Amniotic stem cell (primary cell): ENCODE measurements around the gene MKNK1.

Source experiments
- DNase-seq: peaks from one replicate; lab custom pipeline; 2025; lab: John Stamatoyannopoulos, UW

MKNK1 gene

DNA sequence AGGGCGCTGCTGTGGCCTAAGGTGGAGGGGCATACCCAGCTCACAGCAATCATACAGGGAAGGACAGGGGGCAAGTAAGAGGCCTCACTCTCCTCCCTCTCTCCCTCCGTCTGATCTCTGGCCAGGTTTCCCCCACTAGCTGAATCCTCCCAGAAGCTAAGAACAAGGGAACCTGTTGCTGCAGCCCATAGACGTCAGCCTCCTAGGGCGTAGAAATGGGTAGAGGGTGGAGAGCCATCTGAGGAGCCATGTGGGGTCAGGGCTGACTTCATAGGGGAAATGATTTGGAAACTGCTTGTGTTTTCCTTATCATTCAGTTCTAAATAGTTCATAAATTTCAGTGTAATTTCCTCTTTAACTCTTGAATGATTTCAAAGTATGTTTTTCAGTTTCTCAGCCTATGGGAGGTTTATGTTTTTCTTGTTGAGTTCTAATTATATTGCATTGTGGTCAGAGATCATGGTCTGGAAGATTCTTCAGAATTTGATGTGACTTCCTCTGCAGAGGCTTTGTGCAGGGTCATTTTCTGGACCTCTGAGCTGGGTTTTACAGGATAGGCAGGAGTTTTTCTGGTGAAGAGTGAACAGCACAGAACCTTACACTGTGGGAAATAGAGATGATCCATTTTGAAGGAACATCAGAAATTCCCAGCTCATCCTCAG lies 14.8 kb upstream of the MKNK1 start:
- no peak for DNase-seq

GRCh38 chr1:46617833-46618232 lies 13.8 kb upstream of the MKNK1 start:
- DNase-seq: no peak

DNA sequence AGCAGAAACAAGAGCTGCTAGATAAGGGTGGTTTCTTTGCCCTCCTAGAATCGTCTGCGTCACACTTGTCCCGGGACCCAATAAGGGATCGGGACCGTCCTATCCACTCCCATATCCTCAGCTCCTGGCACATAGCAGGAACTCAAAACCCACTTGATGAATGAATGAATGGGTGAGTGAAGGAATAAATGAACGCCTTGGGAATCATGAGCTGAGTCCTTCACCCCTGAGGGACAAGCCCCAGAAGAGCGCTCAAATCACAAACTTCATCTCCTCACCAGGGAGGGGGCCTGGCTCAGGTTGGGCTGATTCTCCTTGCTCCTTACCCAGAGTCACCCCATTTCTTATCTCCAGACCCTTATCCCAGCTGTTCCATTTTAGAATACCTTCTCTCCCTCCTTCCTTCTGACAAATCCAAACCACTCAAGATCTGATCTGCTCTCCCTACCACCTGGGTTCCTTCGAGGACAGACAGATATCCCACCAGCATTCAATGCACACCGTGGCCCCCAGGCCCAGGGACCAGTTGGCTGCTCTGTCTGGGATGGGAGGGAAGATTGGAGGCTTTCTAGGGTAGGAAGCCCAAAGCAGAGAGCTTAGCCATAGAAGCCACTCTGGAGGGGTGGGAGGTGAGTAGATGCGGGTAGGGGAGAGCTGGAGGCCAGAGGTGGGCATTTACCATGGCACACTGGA lies 13.2 kb upstream of the MKNK1 start:
- DNase-seq: no peak

GRCh38 chr1:46616277-46617107 lies 12.4 kb upstream of the MKNK1 start, which contains the start of gene MOB3C:
Gene MOB3C, minus strand, starts transcription at chr1:46616811. Its CDS starts 3,490 bp downstream, at chr1:46613321.
- DNase-seq: peak; percentile 54

GRCh38 chr1:46615735-46616134 lies 11.7 kb upstream of the MKNK1 start:
- no peak for DNase-seq

DNA sequence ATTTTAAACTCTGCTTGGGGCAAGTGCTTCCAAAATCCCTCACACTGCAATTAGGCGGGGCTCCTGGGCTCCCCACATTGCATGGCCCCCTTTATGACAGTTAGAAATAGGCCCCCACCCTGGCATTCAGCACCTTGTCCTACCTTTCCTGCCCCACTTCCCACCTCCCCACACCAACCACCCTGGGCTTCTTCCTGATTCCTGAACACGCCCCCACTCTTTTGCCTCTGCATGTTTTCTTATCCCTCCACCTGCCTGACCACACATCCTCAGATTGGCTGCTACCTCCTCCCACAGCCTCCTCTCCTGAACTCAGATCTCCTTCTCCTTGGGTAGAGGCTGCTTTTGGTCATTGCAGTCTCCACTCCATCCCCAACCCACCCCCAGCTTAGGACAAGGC lies 11.0 kb upstream of the MKNK1 start:
- DNase-seq: no peak

DNA sequence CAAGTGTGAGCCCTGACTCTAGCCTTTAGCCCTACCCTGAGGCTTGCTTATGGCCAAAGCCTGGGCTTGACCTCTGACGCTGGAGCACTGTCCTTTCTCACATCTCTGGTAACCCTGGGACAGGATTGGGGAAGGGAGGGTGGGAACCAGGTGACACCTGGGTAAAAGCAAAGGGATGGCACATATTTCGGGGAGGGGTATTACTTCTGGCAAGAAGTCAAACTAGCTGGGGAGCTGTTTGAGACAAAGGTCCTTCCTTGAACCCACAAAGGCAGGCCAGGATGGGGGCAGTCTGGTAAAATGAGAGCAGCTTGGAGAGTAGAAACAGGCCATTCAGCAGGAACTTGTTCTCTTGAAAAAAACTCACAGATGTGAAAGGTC lies 10.5 kb upstream of the MKNK1 start:
- DNase-seq: no peak

- DNase-seq: peak; percentile 10
Measured at GRCh38 chr1:46613661-46614603, 9.9 kb upstream of the MKNK1 start.

- no peak for DNase-seq
Measured at GRCh38 chr1:46612937-46613660, 9.0 kb upstream of the MKNK1 start.

DNA sequence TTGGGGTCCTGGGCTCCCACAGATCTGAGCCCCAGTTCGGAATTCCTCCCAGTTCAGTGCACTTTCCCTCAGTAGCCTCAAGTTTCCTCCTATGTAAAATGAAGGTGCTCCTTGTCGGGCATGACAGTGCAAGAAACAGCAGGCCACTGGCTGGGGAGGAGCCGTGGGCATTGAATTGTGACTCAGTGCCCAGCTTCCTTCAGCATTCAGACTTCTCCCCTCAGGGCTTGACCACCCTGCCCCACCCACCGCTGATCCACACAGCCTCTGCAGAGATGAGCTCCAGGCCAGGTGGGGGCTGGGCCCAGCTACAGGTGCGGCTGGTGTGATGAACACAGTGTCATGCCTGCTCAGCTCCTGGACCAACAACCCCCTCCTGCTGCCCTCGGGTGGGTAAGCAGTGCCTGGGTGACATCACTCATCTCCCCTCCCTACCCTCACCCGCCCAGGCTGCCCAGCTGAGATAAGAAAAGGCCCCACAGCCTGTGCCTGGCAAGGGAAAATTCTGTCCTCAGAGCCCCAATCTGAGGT lies 7.7 kb upstream of the MKNK1 start:
- DNase-seq: peak; percentile 14

GRCh38 chr1:46607345-46608130 lies 3.5 kb upstream of the MKNK1 start:
- no peak for DNase-seq

GRCh38 chr1:46606255-46606965 lies 2.3 kb upstream of the MKNK1 start:
- no peak for DNase-seq

DNA sequence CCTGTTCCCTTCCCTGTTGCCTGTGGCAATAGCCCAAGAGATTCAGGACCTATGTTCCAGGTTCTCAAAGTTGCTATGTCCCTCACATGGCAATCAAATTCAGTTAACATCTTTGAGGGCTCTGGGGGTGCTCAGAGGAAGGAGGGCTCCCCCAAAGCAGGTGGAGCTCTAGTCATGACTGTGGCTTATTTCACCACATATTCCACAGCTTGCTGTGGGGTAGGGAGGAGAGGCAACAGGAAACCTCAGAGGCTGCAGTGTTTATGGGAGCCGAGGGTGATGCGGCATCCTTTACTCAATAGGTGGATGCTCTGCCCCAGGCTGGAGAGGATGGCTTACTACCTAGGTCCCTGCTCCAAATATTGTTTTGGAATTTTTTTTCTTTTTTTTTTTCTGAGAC lies 1.2 kb upstream of the MKNK1 start:
- DNase-seq: no peak

DNA sequence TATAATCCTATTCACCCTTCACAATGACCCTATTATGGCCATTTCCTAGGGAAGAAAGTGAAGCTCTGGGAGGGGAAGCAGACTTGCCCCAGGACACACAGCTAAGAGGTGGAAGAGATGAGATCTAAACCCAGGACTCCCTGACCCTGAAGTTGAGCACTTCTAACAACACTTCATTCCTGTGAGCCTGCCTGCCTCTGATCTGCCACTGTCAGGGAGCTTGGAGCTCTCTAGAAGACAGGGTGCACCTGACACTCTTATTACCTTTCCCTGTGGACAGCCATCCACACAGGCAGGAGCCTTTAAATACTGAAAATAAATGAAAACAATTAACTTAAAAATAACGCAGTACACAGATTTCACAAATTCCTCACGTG lies 599 bp downstream of the MKNK1 start:
- DNase-seq: no peak

- DNase-seq: no peak
Measured at GRCh38 chr1:46601257-46602007, 2.6 kb downstream of the MKNK1 start.

- DNase-seq: no peak
Measured at GRCh38 chr1:46599059-46599970, 4.8 kb downstream of the MKNK1 start.

DNA sequence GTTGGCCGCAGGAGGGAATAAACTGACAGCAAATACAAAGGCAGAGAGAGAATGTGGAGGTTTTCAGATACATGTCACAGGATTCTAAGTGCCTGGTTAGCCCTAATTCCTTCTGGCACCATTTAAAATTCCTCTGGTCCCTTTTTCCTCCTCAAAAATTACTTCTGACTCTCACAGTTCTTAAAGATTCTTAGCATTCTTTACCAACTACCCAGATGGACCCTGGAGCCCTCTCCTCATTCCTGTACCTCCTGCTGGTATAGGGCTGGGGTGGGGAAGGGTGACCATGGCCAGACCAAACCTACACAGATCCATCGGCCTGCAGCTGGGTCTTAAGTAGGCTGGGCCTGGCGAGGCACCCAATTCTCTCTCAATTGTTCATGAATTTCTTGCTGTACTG lies 7.2 kb downstream of the MKNK1 start:
- DNase-seq: no peak

DNA sequence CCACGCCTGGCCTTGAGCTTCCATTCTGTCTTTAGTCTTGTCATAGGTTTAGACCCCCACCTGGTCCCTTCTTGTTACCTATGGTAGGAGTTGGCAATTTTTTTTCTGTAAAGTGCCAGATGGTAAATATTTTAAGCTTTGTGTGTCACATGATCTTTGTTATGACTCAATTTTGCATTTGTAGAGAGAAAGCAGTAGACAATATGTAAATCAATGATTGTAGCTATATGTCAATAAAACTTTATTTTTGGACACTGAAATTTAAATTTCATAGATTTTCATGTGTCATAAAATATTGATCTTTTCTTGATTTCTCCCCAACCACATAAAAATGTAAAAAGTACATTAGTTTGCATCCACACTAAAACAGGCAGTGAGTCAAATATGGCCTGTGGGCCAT lies 8.0 kb downstream of the MKNK1 start:
- no peak for DNase-seq
